Lower lobe of right lung (tissue), 2 donors: ENCODE data around the gene MAP3K5. TPM values are rescaled to one million over a fixed set of nuclear protein-coding genes. Genes with fewer than 3 reads are reported as not detected.

ENCODE experiments used
- ATAC-seq, 2 donors: fragments of 200-7000 bp; cut with Tn5 transposase; one replicate each; pipeline ENCODE4 v1.9.1; 2020 to 2022; ENCODE audit warnings: mild to moderate bottlenecking in 2 of 2, moderate library complexity in 2 of 2
- DNase-seq: peaks from one replicate; pipeline ENCODE4 v3.0.0-alpha.2; 2020
- H3K27ac ChIP-seq: fragments of 200-600 bp; one replicate; pipeline ENCODE4 v1.8.0; 2022
- H3K27me3 ChIP-seq: fragments of 200-600 bp; one replicate; pipeline ENCODE4 v1.8.0; 2022; ENCODE audit warnings: low read depth
- H3K36me3 ChIP-seq: fragments of 200-600 bp; one replicate; pipeline ENCODE4 v1.8.0; 2022; ENCODE audit warnings: mild to moderate bottlenecking
- H3K4me1 ChIP-seq: fragments of 200-600 bp; one replicate; pipeline ENCODE4 v1.8.0; 2022
- H3K4me3 ChIP-seq: fragments of 200-600 bp; one replicate; pipeline ENCODE4 v1.8.0; 2022; ENCODE audit warnings: mild to moderate bottlenecking
- H3K9me3 ChIP-seq: fragments of 200-600 bp; one replicate; pipeline ENCODE4 v1.8.0; 2022
- intact Hi-C: fragments of 100-400 bp; cut with DNase I; formaldehyde crosslinking; loops from one replicate; pipeline ENCODE4 v1.11.0; 2022
- total RNA-seq: library from RNA; stranded (reverse); fragmentation: NEBNext Ultra II Directional; extraction: Animal tissue kit (Norgen Biotek cat#: 25700); gene quantifications from one replicate; pipeline ENCODE4 v1.2.1, GENCODE V29; 2021
- TF ChIP-seq, protein P1 (sequence below): fragments of 200-600 bp; IDR thresholded peaks from one replicate; pipeline ENCODE4 v1.8.0; 2022; ENCODE audit warnings: antibody characterized with exemption, mild to moderate bottlenecking
- donor health status: DM: no; HTN: yes; CAD: no; lungs with severe emphysema.

Gene MAP3K5
- total RNA-seq, 1 donor from 2014 or later, result 32.0 TPM

- Histone ChIP-seq H3K36me3 (no peaks in the 10 kb centered on the region), H3K27ac (no peak overlapping the region), H3K4me1 (no peaks in the 10 kb centered on the region), H3K9me3 (no peaks in the 10 kb centered on the region), H3K4me3 (no peak overlapping the region), H3K27me3 (no peaks in the 10 kb centered on the region)
- TF ChIP-seq, protein P1, sequence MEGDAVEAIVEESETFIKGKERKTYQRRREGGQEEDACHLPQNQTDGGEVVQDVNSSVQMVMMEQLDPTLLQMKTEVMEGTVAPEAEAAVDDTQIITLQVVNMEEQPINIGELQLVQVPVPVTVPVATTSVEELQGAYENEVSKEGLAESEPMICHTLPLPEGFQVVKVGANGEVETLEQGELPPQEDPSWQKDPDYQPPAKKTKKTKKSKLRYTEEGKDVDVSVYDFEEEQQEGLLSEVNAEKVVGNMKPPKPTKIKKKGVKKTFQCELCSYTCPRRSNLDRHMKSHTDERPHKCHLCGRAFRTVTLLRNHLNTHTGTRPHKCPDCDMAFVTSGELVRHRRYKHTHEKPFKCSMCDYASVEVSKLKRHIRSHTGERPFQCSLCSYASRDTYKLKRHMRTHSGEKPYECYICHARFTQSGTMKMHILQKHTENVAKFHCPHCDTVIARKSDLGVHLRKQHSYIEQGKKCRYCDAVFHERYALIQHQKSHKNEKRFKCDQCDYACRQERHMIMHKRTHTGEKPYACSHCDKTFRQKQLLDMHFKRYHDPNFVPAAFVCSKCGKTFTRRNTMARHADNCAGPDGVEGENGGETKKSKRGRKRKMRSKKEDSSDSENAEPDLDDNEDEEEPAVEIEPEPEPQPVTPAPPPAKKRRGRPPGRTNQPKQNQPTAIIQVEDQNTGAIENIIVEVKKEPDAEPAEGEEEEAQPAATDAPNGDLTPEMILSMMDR, result no peak
- intact Hi-C loops, result no loop called here
- DNase-seq (no peak), ATAC-seq (no peak)
Observed at GRCh38 chr6:136683209-136683941, 108.9 kb downstream of the MAP3K5 start.

DNA sequence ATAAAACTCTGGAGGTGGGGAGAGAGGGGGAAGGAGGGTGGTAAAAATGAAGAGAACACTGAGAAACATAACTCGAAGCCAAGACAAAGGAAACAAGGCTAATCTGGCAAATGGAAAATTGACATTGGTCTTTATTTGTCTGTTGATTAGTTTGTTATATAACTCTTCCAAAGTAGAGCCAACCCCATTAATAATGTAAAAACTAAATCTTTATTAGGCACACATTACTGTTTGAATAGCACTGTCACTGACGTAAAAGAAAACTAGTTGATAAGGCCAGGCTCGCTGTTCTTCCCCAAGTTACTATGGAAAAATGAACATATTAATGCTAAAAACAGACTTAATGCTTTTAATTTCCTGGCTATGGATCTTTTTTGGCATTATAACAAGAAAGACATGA is 110.0 kb downstream of the MAP3K5 start:
- intact Hi-C loops, result no loop called here
- TF ChIP-seq, protein P1, result no peak
- H3K4me3 ChIP-seq, result no peak overlapping the region
- no peaks in the 10 kb centered on the region for H3K9me3 ChIP-seq
- H3K27me3 ChIP-seq, result no peaks in the 10 kb centered on the region
- no peak overlapping the region for H3K27ac ChIP-seq
- ATAC-seq (no peak), DNase-seq (no peak)
- H3K4me1 ChIP-seq, result no peaks in the 10 kb centered on the region
- no peaks in the 10 kb centered on the region for H3K36me3 ChIP-seq

GRCh38 chr6:136677822-136678221 is 114.5 kb downstream of the MAP3K5 start:
- no peaks in the 10 kb centered on the region for H3K36me3 ChIP-seq
- no peaks in the 10 kb centered on the region for H3K27me3 ChIP-seq
- no peaks in the 10 kb centered on the region for H3K9me3 ChIP-seq
- intact Hi-C loops, result no loop called here
- ATAC-seq (peak; percentile 86 to 91), DNase-seq (no peak)
- TF ChIP-seq, protein P1, result no peak
- no peak overlapping the region for H3K27ac ChIP-seq
- no peaks in the 10 kb centered on the region for H3K4me1 ChIP-seq
- H3K4me3 ChIP-seq, result no peak overlapping the region

DNA sequence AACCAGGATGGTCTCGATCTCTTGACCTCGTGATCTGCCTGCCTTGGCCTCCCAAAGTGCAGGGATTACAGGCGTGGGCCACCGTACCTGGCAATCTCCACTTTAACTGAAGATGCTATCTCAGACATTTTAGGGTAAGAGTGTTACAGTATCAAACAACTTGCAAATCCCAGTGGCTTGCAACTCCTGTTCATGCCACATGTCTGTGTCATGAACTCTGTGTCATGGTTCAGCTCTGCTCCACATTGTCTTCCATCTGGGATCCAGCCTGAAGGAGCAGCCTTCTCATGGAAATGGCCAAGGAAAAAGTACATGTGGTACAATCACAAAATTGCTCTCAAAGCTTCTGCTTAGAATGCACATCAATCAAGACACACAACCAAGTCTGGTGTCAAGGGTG is 114.9 kb downstream of the MAP3K5 start:
- TF ChIP-seq, protein P1, result no peak

GRCh38 chr6:136676075-136676474 is 116.2 kb downstream of the MAP3K5 start:
- no peak for DNase-seq
- TF ChIP-seq, protein P1, result no peak
- Histone ChIP-seq H3K27me3 (no peaks in the 10 kb centered on the region), H3K27ac (no peak overlapping the region), H3K4me3 (no peak overlapping the region), H3K9me3 (no peaks in the 10 kb centered on the region), H3K36me3 (no peaks in the 10 kb centered on the region), H3K4me1 (no peaks in the 10 kb centered on the region)
- peak; percentile 13 to 54 for ATAC-seq
- intact Hi-C loops, result no loop called here

More for the DNA sequence above, 114.9 kb downstream of the MAP3K5 start:
- Histone ChIP-seq H3K36me3 (no peaks in the 10 kb centered on the region), H3K27me3 (no peaks in the 10 kb centered on the region), H3K27ac (no peak overlapping the region), H3K4me3 (no peak overlapping the region), H3K9me3 (no peaks in the 10 kb centered on the region), H3K4me1 (no peaks in the 10 kb centered on the region)
- DNase-seq, result no peak
- peak in 1 of 2 donors; percentile 26 for ATAC-seq
- intact Hi-C loops, result no loop called here
